GM19043 (cell line): Measurements from ENCODE around the gene CRLF3.
"Not testable (repeated sequence)": the region's sequence is repeated elsewhere in the genome, so short reads cannot be mapped to it uniquely, and the experiment has no call there.

Experiments used
- ATAC-seq: cut with Tn5 transposase; IDR thresholded peaks from one replicate; pipeline ENCODE4 v1.9.1; 2021; ENCODE audit warnings: low read depth; ENCODE audit not compliant: unreplicated experiment

CRLF3 gene

DNA sequence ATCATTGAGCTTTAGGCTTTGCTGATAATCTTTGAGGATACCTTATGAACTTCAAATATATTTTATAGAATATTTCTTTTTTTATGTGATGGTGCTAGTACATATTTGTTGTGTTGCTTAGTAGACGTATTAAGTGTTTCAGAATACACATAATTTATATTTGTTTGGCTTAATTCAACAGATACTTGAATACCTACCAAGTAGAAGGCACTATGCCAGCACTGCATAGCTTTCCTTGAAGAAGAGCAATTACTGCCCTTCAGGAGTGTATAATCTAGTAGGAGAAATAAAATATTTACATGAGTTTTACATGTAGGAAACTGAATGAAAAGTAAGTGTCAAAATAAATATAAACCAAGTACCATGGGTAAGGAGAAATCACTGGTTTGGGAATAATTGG, 81.8 kb downstream of the CRLF3 start:
- ATAC-seq: not testable (repeated sequence)

GRCh38 chr17:30736371-30736770, 88.1 kb downstream of the CRLF3 start:
- not testable (repeated sequence) for ATAC-seq

DNA sequence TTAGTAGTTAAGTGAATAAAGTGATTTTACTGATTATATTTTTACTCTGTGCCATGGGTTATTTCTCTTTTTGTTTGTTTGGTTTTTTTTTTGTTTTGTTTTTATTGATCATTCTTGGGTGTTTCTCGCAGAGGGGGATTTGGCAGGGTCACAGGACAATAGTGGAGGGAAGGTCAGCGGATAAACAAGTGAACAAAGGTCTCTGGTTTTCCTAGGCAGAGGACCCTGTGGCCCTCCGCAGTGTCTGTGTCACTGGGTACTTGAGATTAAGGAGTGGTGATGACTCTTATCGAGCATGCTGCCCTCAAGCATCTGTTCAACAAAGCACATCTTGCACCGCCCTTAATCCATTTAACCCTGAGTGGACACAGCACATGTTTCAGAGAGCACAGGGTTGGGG, 88.8 kb downstream of the CRLF3 start:
- not testable (repeated sequence) for ATAC-seq

GRCh38 chr17:30735206-30735605, 89.3 kb downstream of the CRLF3 start:
- not testable (repeated sequence) for ATAC-seq

DNA sequence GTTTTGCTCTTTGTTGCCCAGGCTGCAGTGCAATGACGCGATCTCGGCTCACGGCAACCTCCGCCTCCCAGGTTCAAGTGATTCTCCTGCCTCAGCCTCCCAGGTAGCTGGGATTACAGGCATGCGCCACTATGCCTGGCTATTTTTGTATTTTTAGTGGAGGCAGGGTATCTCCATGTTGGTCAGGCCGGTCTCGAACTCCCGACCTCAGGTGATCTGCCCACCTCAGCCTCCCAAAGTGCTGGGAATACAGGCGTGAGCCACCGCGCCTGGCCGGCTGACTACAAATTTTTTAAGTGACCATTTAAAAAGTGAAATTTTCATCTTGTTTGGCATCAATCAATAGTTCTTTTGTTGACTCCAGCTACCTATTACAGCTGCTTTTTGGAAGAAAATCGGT, 90.3 kb downstream of the CRLF3 start:
- not testable (repeated sequence) for ATAC-seq
